Activated T-helper 2 cell treated with anti-CD3 and anti-CD28 coated beads, Interferon-gamma antibody, Interleukin-2, Interleukin-4, amounts not matched to agents 10 μg/mL and 5 μg/mL and 100 μg/mL, durations not matched to agents 14 hours and 24 hours and 36 hours (primary cell): ENCODE measurements around the gene GUF1. TPM values are rescaled to one million over a fixed set of nuclear protein-coding genes. Genes with fewer than 3 reads are reported as not detected.
"Not testable (repeated sequence)": the region's sequence is repeated elsewhere in the genome, so short reads cannot be mapped to it uniquely, and the experiment has no call there.

Source experiments
- DNase-seq: peaks from one replicate; pipeline ENCODE4 v3.0.0; 2021; ENCODE audit warnings: low spot score
- H3K27ac Mint-ChIP-seq: one replicate; pipeline ENCODE4 v1.8.0; 2021; ENCODE audit warnings: mixed read lengths
- H3K27me3 Mint-ChIP-seq: one replicate; pipeline ENCODE4 v1.8.0; 2021; ENCODE audit warnings: low read depth, mixed read lengths
- H3K36me3 Mint-ChIP-seq: one replicate; pipeline ENCODE4 v1.8.0; 2021; ENCODE audit warnings: low read depth, mixed read lengths
- H3K4me1 Mint-ChIP-seq: one replicate; pipeline ENCODE4 v1.8.0; 2021; ENCODE audit warnings: low read depth, mixed read lengths
- H3K4me3 Mint-ChIP-seq: one replicate; pipeline ENCODE4 v1.8.0; 2021; ENCODE audit warnings: low read depth, mild to moderate bottlenecking, moderate library complexity, mixed read lengths
- H3K9me3 Mint-ChIP-seq: one replicate; pipeline ENCODE4 v1.8.0; 2021; ENCODE audit warnings: mixed read lengths
- intact Hi-C: fragments of 100-400 bp; cut with micrococcal nuclease; formaldehyde crosslinking; loops from one replicate; pipeline ENCODE4 v1.15.1; 2023
- total RNA-seq: library from RNA; stranded (reverse); gene quantifications from 2 replicates; pipeline ENCODE4 v1.2.3, GENCODE V29; 2022

GUF1 gene
- total RNA-seq, 1 donor from 2014 or later, result 30.7 TPM

- Mint-ChIP-seq H3K4me1 (peaks cover 30% of the 10 kb centered on the region), H3K27ac (no peak overlapping the region), H3K4me3 (no peak overlapping the region), H3K9me3 (no peaks in the 10 kb centered on the region), H3K36me3 (peaks cover 3% of the 10 kb centered on the region), H3K27me3 (no peaks in the 10 kb centered on the region)
- no peak for DNase-seq
- intact Hi-C loops, result no loop called here
These were observed 43.8 kb downstream of the GUF1 start for GRCh38 chr4:44722001-44722400.

DNA sequence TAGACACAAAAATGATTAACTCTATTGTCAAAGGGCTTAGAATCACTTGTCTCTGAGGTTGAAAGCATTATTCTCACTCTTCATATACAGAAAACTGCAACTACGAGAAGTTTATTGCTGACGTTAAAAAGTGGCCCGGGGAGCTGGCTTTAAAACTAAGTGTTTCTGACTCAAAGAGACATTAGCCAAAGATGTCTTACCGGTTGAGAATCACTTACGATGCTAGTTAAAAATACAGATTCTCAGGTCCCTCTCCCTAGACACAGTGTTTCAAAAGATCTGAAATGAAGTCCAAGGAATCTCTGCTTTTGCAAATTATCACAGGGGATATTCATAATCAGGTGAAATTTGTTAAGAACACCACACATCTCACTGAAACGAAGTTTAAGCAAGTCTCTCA is 46.9 kb downstream of the GUF1 start:
- Mint-ChIP-seq H3K27me3 (no peaks in the 10 kb centered on the region), H3K4me3 (peak overlapping the region; percentile 98), H3K36me3 (peaks cover 3% of the 10 kb centered on the region), H3K27ac (peak overlapping the region; percentile 72), H3K4me1 (peaks cover 30% of the 10 kb centered on the region), H3K9me3 (no peaks in the 10 kb centered on the region)
- intact Hi-C loops, result loop anchor here (2.0 kb wide), 1 partner anchor 16 kb away; no protein-coding TSS in a partner anchor
- DNase-seq, result no peak

DNA sequence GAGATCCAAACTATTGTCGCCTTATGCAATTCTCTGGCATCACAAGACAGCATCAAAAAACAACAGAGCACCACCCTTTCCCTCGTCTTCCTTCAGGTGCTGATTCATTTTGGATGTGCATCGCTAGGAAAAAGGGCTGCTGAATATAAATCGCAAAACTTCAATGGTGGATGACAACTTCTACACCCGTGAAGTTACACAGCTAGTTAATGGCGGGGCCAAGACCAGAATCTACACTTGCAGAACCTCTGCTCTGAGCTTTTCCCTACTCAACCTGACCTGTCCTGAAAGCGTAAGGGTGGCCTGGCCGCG is 47.5 kb downstream of the GUF1 start:
- peak overlapping the region; percentile 98 for H3K4me3 Mint-ChIP-seq
- H3K27me3 Mint-ChIP-seq, result no peaks in the 10 kb centered on the region
- H3K36me3 Mint-ChIP-seq, result peaks cover 3% of the 10 kb centered on the region
- no peaks in the 10 kb centered on the region for H3K9me3 Mint-ChIP-seq
- no peak for DNase-seq
- H3K27ac Mint-ChIP-seq, result peak overlapping the region; percentile 72
- intact Hi-C loops, result loop anchor here (1.0 to 2.0 kb wide), 2 partner anchors 17 to 47 kb away; partner anchors contain the start of gene GUF1
- peaks cover 28% of the 10 kb centered on the region for H3K4me1 Mint-ChIP-seq

DNA sequence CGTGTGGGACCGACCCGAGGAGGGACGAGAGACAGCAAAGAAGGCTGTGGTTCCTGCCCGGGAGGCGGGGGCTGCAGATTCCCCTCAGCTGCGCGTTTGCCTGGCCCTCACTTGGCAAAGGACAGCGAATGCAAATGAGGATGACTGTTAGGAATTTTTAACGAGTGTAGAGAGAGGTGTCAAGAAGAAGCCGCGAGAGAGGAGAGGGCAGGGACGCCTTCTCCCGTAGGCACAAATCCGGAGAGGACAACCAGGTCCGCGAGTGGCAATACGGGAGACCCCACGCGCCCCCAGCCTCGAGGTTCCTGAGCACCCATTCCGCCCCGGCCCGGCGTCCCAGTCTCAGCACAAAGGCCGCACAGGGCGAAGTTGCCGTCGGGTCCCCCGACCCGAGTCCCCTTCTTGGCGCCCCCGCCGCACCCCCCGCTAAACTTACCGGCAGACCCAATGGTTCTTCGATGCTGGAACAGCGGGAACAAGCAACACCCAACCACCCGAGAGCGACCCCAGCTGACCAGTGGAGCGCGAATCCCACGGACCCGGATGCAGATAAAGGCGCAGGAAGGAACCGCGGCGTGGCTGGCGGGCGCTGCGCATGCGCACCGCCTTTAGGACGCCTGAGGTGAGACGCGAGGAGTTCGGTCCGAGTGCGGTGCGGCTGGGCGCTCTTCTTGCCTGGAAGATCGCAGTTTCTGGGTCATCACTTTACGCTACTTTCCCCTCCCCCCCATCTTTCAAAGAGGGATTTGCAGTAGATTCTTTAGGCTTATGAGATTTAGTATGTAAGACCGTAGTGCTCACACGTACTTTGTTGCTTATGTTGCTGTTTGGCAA is 48.0 kb downstream of the GUF1 start, which contains the start of gene GNPDA2:
GNPDA2 (minus strand) TSS at position 519 of the 834 bp plus-strand sequence. CDS start 4,349 bp downstream, outside the sequence.
- Mint-ChIP-seq H3K4me3 (peak within 1 kb of the TSS; percentile 98), H3K27ac (peak within 1 kb of the TSS; percentile 72), H3K27me3 (no peaks in the 10 kb centered on the region), H3K36me3 (peaks cover 3% of the 10 kb centered on the region), H3K4me1 (peaks cover 24% of the 10 kb centered on the region), H3K9me3 (no peaks in the 10 kb centered on the region)
- DNase-seq, result peak; percentile 76
- intact Hi-C loops, result loop anchor here (1.0 kb wide), 1 partner anchor 48 kb away; the partner anchor contains the start of gene GUF1

- no peak for DNase-seq
- H3K4me3 Mint-ChIP-seq, result no peak overlapping the region
- H3K9me3 Mint-ChIP-seq, result no peaks in the 10 kb centered on the region
- H3K36me3 Mint-ChIP-seq, result peaks cover 3% of the 10 kb centered on the region
- H3K4me1 Mint-ChIP-seq, result peaks cover 24% of the 10 kb centered on the region
- intact Hi-C loops, result no loop called here
- H3K27me3 Mint-ChIP-seq, result peaks cover 2% of the 10 kb centered on the region
- H3K27ac Mint-ChIP-seq, result no peak overlapping the region
These were observed 49.3 kb downstream of the GUF1 start for GRCh38 chr4:44727471-44727870.

DNA sequence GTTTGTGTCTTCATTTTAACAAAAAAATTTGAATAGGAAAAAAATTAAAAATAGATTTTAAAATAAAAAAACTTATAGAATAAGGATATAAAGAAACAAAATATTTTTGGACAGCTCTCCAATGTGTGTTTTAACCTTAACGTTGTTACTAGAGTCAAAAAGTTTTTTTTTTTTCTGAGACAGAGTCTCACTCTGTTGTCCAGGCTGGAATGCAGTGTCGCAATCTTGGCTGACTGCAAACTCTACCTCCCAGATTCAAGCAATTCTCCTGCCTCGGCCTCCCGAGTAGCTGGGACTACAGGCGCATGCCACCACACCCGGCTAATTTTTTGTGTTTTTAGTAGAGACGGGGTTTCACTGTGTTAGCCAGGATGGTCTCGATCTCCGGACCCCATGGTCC is 50.5 kb downstream of the GUF1 start:
- H3K4me1 Mint-ChIP-seq, result peaks cover 17% of the 10 kb centered on the region
- H3K4me3 Mint-ChIP-seq, H3K27me3 Mint-ChIP-seq, intact Hi-C loops, H3K27ac Mint-ChIP-seq, H3K9me3 Mint-ChIP-seq, DNase-seq, H3K36me3 Mint-ChIP-seq: not testable (repeated sequence)

- Mint-ChIP-seq H3K27ac (no peak overlapping the region), H3K27me3 (peaks cover 13% of the 10 kb centered on the region), H3K4me1 (no peaks in the 10 kb centered on the region), H3K9me3 (no peaks in the 10 kb centered on the region), H3K36me3 (no peaks in the 10 kb centered on the region), H3K4me3 (no peak overlapping the region)
- no peak for DNase-seq
- intact Hi-C loops, result no loop called here
These were observed 58.7 kb downstream of the GUF1 start for GRCh38 chr4:44736900-44737299.

DNA sequence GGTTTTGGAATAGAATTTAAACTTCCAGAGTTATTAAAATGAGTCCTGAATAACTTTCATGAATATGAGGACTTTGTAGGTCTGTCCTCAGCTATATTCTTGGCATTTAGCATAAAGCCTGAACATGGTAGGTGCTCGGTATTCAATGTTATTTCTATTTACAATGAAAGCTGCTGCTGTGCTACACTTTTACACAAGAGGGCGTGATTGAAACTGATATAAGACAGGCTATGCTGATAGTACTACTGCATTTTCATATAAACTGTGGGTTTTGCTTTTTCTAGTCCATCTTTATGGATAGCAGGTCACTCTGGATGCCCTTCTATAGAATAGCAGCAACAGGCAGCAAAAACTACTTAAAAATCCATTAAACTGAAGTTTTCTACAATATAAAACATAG is 60.4 kb downstream of the GUF1 start:
- Mint-ChIP-seq H3K4me3 (no peak overlapping the region), H3K9me3 (no peaks in the 10 kb centered on the region), H3K27ac (no peak overlapping the region), H3K27me3 (peaks cover 10% of the 10 kb centered on the region), H3K4me1 (no peaks in the 10 kb centered on the region), H3K36me3 (no peaks in the 10 kb centered on the region)
- DNase-seq, result no peak
- intact Hi-C loops, result no loop called here

GRCh38 chr4:44740201-44740600 is 62.0 kb downstream of the GUF1 start:
- Mint-ChIP-seq H3K27ac (no peak overlapping the region), H3K9me3 (no peaks in the 10 kb centered on the region), H3K4me1 (no peaks in the 10 kb centered on the region), H3K27me3 (peaks cover 5% of the 10 kb centered on the region), H3K4me3 (no peak overlapping the region), H3K36me3 (no peaks in the 10 kb centered on the region)
- intact Hi-C loops, result no loop called here
- DNase-seq, result no peak

Other genes with a start within 250 kb of the GUF1 start
- gene KCTD8, start 229.6 kb upstream of the GUF1 start, total RNA-seq, result not detected in 2 replicates
- not detected in 2 replicates for gene YIPF7, start 26.8 kb upstream of the GUF1 start, total RNA-seq
- 13.3 and 16.6 TPM in 2 replicates for gene GNPDA2, start 48.1 kb downstream of the GUF1 start, total RNA-seq